Lower lobe of right lung (tissue), 2 donors: ENCODE measurements around the gene THSD4. TPM values are rescaled to one million over a fixed set of nuclear protein-coding genes. Genes with fewer than 3 reads are reported as not detected.

Source experiments
- ATAC-seq, 2 donors: fragments of 200-7000 bp; cut with Tn5 transposase; one replicate each; pipeline ENCODE4 v1.9.1; 2020 to 2022; ENCODE audit warnings: mild to moderate bottlenecking in 2 of 2, moderate library complexity in 2 of 2
- DNase-seq: peaks from one replicate; pipeline ENCODE4 v3.0.0-alpha.2; 2020
- H3K27ac ChIP-seq: fragments of 200-600 bp; one replicate; pipeline ENCODE4 v1.8.0; 2022
- H3K27me3 ChIP-seq: fragments of 200-600 bp; one replicate; pipeline ENCODE4 v1.8.0; 2022; ENCODE audit warnings: low read depth
- H3K36me3 ChIP-seq: fragments of 200-600 bp; one replicate; pipeline ENCODE4 v1.8.0; 2022; ENCODE audit warnings: mild to moderate bottlenecking
- H3K4me1 ChIP-seq: fragments of 200-600 bp; one replicate; pipeline ENCODE4 v1.8.0; 2022
- H3K4me3 ChIP-seq: fragments of 200-600 bp; one replicate; pipeline ENCODE4 v1.8.0; 2022; ENCODE audit warnings: mild to moderate bottlenecking
- H3K9me3 ChIP-seq: fragments of 200-600 bp; one replicate; pipeline ENCODE4 v1.8.0; 2022
- CTCF ChIP-seq: fragments of 200-600 bp; IDR thresholded peaks from one replicate; pipeline ENCODE4 v1.8.0; 2022; ENCODE audit warnings: antibody characterized with exemption, mild to moderate bottlenecking
- intact Hi-C: fragments of 100-400 bp; cut with DNase I; formaldehyde crosslinking; loops from one replicate; pipeline ENCODE4 v1.11.0; 2022
- total RNA-seq: library from RNA; stranded (reverse); fragmentation: NEBNext Ultra II Directional; extraction: Animal tissue kit (Norgen Biotek cat#: 25700); gene quantifications from one replicate; pipeline ENCODE4 v1.2.1, GENCODE V29; 2021
- donor health status: DM: no; HTN: yes; CAD: no; lungs with severe emphysema.

Gene THSD4
- total RNA-seq, 1 donor from 2014 or later: 18.2 TPM

GRCh38 chr15:71559616-71560015 is 444.3 kb downstream of the THSD4 start:
- no peak overlapping the region for H3K4me3 ChIP-seq
- no peaks in the 10 kb centered on the region for H3K4me1 ChIP-seq
- no peak for TF ChIP-seq CTCF
- H3K27ac ChIP-seq: no peak overlapping the region
- no peaks in the 10 kb centered on the region for H3K36me3 ChIP-seq
- ATAC-seq: no peak
- no peak for DNase-seq
- intact Hi-C loops: no loop called here
- no peaks in the 10 kb centered on the region for H3K27me3 ChIP-seq
- H3K9me3 ChIP-seq: no peaks in the 10 kb centered on the region

GRCh38 chr15:71562251-71562650 is 447.0 kb downstream of the THSD4 start:
- no peak for DNase-seq
- Histone ChIP-seq H3K27me3 (no peaks in the 10 kb centered on the region), H3K36me3 (no peaks in the 10 kb centered on the region), H3K9me3 (no peaks in the 10 kb centered on the region), H3K4me1 (no peaks in the 10 kb centered on the region), H3K4me3 (no peak overlapping the region), H3K27ac (no peak overlapping the region)
- no peak for TF ChIP-seq CTCF
- no peak for ATAC-seq
- intact Hi-C loops: no loop called here

GRCh38 chr15:71564217-71564616 is 448.9 kb downstream of the THSD4 start:
- H3K4me1 ChIP-seq: no peaks in the 10 kb centered on the region

GRCh38 chr15:71565006-71565405 is 449.7 kb downstream of the THSD4 start:
- no peak for ATAC-seq
- no peak overlapping the region for H3K27ac ChIP-seq
- TF ChIP-seq CTCF: no peak

More at GRCh38 chr15:71564217-71564616, 448.9 kb downstream of the THSD4 start:
- Histone ChIP-seq H3K4me3 (no peak overlapping the region), H3K36me3 (no peaks in the 10 kb centered on the region), H3K27ac (no peak overlapping the region), H3K27me3 (no peaks in the 10 kb centered on the region), H3K9me3 (no peaks in the 10 kb centered on the region)
- TF ChIP-seq CTCF: no peak
- DNase-seq (no peak), ATAC-seq (no peak)
- intact Hi-C loops: no loop called here

GRCh38 chr15:71565631-71566160 is 450.4 kb downstream of the THSD4 start:
- H3K36me3 ChIP-seq: no peaks in the 10 kb centered on the region
- H3K4me3 ChIP-seq: no peak overlapping the region
- ATAC-seq (no peak), DNase-seq (no peak)
- no peaks in the 10 kb centered on the region for H3K27me3 ChIP-seq
- TF ChIP-seq CTCF: no peak
- H3K9me3 ChIP-seq: no peaks in the 10 kb centered on the region
- intact Hi-C loops: no loop called here
- H3K4me1 ChIP-seq: no peaks in the 10 kb centered on the region
- H3K27ac ChIP-seq: no peak overlapping the region

More at GRCh38 chr15:71565006-71565405, 449.7 kb downstream of the THSD4 start:
- Histone ChIP-seq H3K36me3 (no peaks in the 10 kb centered on the region), H3K9me3 (no peaks in the 10 kb centered on the region), H3K4me1 (no peaks in the 10 kb centered on the region), H3K4me3 (no peak overlapping the region), H3K27me3 (no peaks in the 10 kb centered on the region)
- DNase-seq: no peak
- intact Hi-C loops: no loop called here
